Measurements from ENCODE around the gene C2CD2.

DNA sequence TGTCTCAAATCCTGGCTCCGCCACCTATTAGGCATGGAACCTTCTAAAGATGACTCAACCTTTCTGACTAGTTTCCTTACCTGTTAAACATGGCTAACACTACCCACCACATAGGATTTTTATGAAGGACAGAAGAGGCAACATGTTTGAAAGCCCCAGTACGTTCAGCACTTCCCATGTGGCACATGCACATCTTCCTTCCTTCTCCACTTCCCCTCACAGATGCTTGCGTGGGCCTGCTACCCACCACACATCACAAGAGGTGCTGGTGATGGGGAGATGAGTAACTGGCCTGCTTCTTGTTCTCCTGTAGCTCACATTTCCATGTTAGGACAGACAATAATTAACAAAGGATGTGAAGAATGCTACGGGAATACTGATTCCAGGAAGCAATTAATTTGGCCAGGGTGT is 49.2 kb upstream of the C2CD2 start:
- no peak for TF ChIP-seq POLR2AphosphoS5 (IDR thresholded peaks at IDR 0.05; ENCODE audit: low read depth, low read length)
- no peak for TF ChIP-seq POLR2A (IDR thresholded peaks at IDR 0.05; ENCODE audit: low read depth, low read length)

Data from GM12891 (cell line).